ENCODE results near the gene FAM81A.
A peak's percentile ranks its signal among the peaks of the same experiment; 100 is the strongest.

FAM81A gene

GRCh38 chr15:59539799-59540198, 101.8 kb downstream of the FAM81A start:
- no peak overlapping the region for H3K4me3 ChIP-seq (ENCODE audit: low read length)
- DNase-seq (ENCODE audit: low read depth): peak; percentile 46
- no peak for TF ChIP-seq CTCF (IDR thresholded peaks at IDR 0.05; ENCODE audit: insufficient read depth, low read depth, low read length, missing control alignments)

GRCh38 chr15:59540654-59541053, 102.7 kb downstream of the FAM81A start:
- H3K4me3 ChIP-seq (ENCODE audit: low read length): no peak overlapping the region
- TF ChIP-seq CTCF (IDR thresholded peaks at IDR 0.05; ENCODE audit: insufficient read depth, low read depth, low read length, missing control alignments): no peak
- no peak for DNase-seq (ENCODE audit: low read depth)

GRCh38 chr15:59541750-59542149, 103.8 kb downstream of the FAM81A start:
- TF ChIP-seq CTCF (IDR thresholded peaks at IDR 0.05; ENCODE audit: insufficient read depth, low read depth, low read length, missing control alignments): no peak
- no peak for DNase-seq (ENCODE audit: low read depth)
- H3K4me3 ChIP-seq (ENCODE audit: low read length): no peak overlapping the region

- peak; percentile 18 for DNase-seq (ENCODE audit: low read depth)
- no peak for TF ChIP-seq CTCF (IDR thresholded peaks at IDR 0.05; ENCODE audit: insufficient read depth, low read depth, low read length, missing control alignments)
- H3K4me3 ChIP-seq (ENCODE audit: low read length): no peak overlapping the region
These were observed 105.9 kb downstream of the FAM81A start for GRCh38 chr15:59543721-59544547.

- TF ChIP-seq CTCF (IDR thresholded peaks at IDR 0.05; ENCODE audit: insufficient read depth, low read depth, low read length, missing control alignments): no peak
- no peak overlapping the region for H3K4me3 ChIP-seq (ENCODE audit: low read length)
- no peak for DNase-seq (ENCODE audit: low read depth)
These were observed 107.6 kb downstream of the FAM81A start for GRCh38 chr15:59545573-59545972.

GRCh38 chr15:59548501-59549226, 110.7 kb downstream of the FAM81A start:
- DNase-seq (ENCODE audit: low read depth): no peak
- TF ChIP-seq CTCF (IDR thresholded peaks at IDR 0.05; ENCODE audit: insufficient read depth, low read depth, low read length, missing control alignments): no peak
- H3K4me3 ChIP-seq (ENCODE audit: low read length): no peak overlapping the region

Measured in epithelial cell of esophagus (primary cell).